Naive thymus-derived CD8-positive, alpha-beta T cell (primary cell): Measurements from ENCODE around the gene TRMT10A. TPM values are rescaled to one million over a fixed set of nuclear protein-coding genes. Genes with fewer than 3 reads are reported as not detected.
"Not testable (repeated sequence)": the region's sequence is repeated elsewhere in the genome, so short reads cannot be mapped to it uniquely, and the experiment has no call there.

Experiments used
- ATAC-seq, 2 donors: fragments of 150-1000 bp; cut with Tn5 transposase in 1 of 2; sonication (Bioruptor Pico), chemical (Tn5 transposase) in 1 of 2; 1 replicate in 1 of 2; 2 replicates in 1 of 2; pipeline ENCODE4 v1.10.0; 2021; ENCODE audit warnings: mild to moderate bottlenecking in 2 of 2, moderate library complexity in 2 of 2
- POLR2A ChIA-PET: fragments of 350-600 bp; sonication (Branson Sonifier 250); formaldehyde crosslinking; loops from one replicate; lab custom pipeline; 2021; ENCODE audit warnings: antibody characterized with exemption; lab: Charles Lee
- DNase-seq, 10 donors: peaks; one replicate each; pipeline versions ENCODE4 v3.0.0 to v3.0.0-alpha.2; 2020 to 2022
- H3K27ac Mint-ChIP-seq, 10 donors: one replicate each; pipeline ENCODE4 v1.8.0; 2020 to 2022; ENCODE audit warnings: mild to moderate bottlenecking in 10 of 10, mixed read lengths in 10 of 10, moderate library complexity in 4 of 10, inconsistent platforms in 1 of 10
- H3K27me3 Mint-ChIP-seq, 5 donors: one replicate each; pipeline ENCODE4 v1.8.0; 2021 to 2022; ENCODE audit warnings: mixed read lengths in 5 of 5
- H3K36me3 Mint-ChIP-seq, 3 donors: one replicate each; pipeline ENCODE4 v1.8.0; 2020 to 2022; ENCODE audit warnings: mixed read lengths in 3 of 3, mild to moderate bottlenecking in 2 of 3, inconsistent platforms in 1 of 3
- H3K4me1 Mint-ChIP-seq, 4 donors: one replicate each; pipeline ENCODE4 v1.8.0; 2021 to 2022; ENCODE audit warnings: mixed read lengths in 4 of 4
- H3K4me3 Mint-ChIP-seq, 10 donors: one replicate each; pipeline ENCODE4 v1.8.0; 2020 to 2022; ENCODE audit warnings: mild to moderate bottlenecking in 10 of 10, mixed read lengths in 10 of 10, moderate library complexity in 6 of 10, inconsistent platforms in 1 of 10
- H3K9me3 Mint-ChIP-seq, 9 donors: one replicate each; pipeline ENCODE4 v1.8.0; 2020 to 2022; ENCODE audit warnings: mixed read lengths in 9 of 9, mild to moderate bottlenecking in 3 of 9, inconsistent platforms in 1 of 9, moderate library complexity in 1 of 9
- polyA plus RNA-seq, 3 donors: library from polyadenylated mRNA; unstranded; fragments of 300-500 nt; fragmentation: Illumina TruSeq; gene quantifications; one replicate each; pipeline ENCODE4 v1.2.3, GENCODE V29; 2021
- total RNA-seq, 8 experiments: library from RNA in 2 of 8; stranded (reverse) in 2 of 8; gene quantifications; one replicate each; pipeline ENCODE4 v1.2.3 and lab custom pipeline; 2021 to 2026

Gene TRMT10A
- total and polyA plus RNA-seq, 5 experiments from 2014 or later, result 2.5 to 8.7 (median 2.9) TPM

- POLR2A ChIA-PET, result no interaction called here
- DNase-seq, result no peak
- ATAC-seq, result no peak
- Mint-ChIP-seq H3K4me1 (no peaks in the 10 kb centered on the region), H3K9me3 (peaks cover 0 to 4% (median 0%) of the 10 kb centered on the region in 9 donors), H3K36me3 (no peaks in the 10 kb centered on the region), H3K4me3 (no peak overlapping the region), H3K27me3 (peaks cover 0 to 24% (median 9%) of the 10 kb centered on the region in 5 donors), H3K27ac (no peak overlapping the region)
These were observed 27.0 kb downstream of the TRMT10A start for GRCh38 chr4:99536848-99537247.

- Mint-ChIP-seq H3K9me3 (peaks cover 0 to 4% (median 0%) of the 10 kb centered on the region in 9 donors), H3K4me1 (no peaks in the 10 kb centered on the region), H3K27me3 (peaks cover 0 to 24% (median 10%) of the 10 kb centered on the region in 5 donors), H3K36me3 (no peaks in the 10 kb centered on the region), H3K27ac (no peak overlapping the region), H3K4me3 (no peak overlapping the region)
- POLR2A ChIA-PET, result no interaction called here
- no peak for ATAC-seq
- DNase-seq, result no peak
These were observed 27.6 kb downstream of the TRMT10A start for GRCh38 chr4:99536271-99536670.

GRCh38 chr4:99534699-99535098 lies 29.1 kb downstream of the TRMT10A start:
- H3K36me3 Mint-ChIP-seq, H3K27ac Mint-ChIP-seq, POLR2A ChIA-PET, H3K4me3 Mint-ChIP-seq, DNase-seq, H3K4me1 Mint-ChIP-seq, H3K9me3 Mint-ChIP-seq, ATAC-seq: not testable (repeated sequence)
- H3K27me3 Mint-ChIP-seq, result peaks cover 0 to 24% (median 10%) of the 10 kb centered on the region in 5 donors

- POLR2A ChIA-PET, result no interaction called here
- no peak overlapping the region for H3K4me3 Mint-ChIP-seq
- no peaks in the 10 kb centered on the region for H3K4me1 Mint-ChIP-seq
- H3K27me3 Mint-ChIP-seq, result peaks cover 0 to 16% (median 5%) of the 10 kb centered on the region in 5 donors
- H3K27ac Mint-ChIP-seq, result no peak overlapping the region
- no peak for ATAC-seq
- peaks cover 0 to 4% (median 0%) of the 10 kb centered on the region in 9 donors for H3K9me3 Mint-ChIP-seq
- no peak for DNase-seq
- no peaks in the 10 kb centered on the region for H3K36me3 Mint-ChIP-seq
These were observed 33.9 kb downstream of the TRMT10A start for GRCh38 chr4:99529956-99530355.

GRCh38 chr4:99529228-99529627 lies 34.6 kb downstream of the TRMT10A start:
- H3K4me3 Mint-ChIP-seq, result no peak overlapping the region
- peaks cover 0 to 4% (median 0%) of the 10 kb centered on the region in 9 donors for H3K9me3 Mint-ChIP-seq
- H3K27me3 Mint-ChIP-seq, result peaks cover 0 to 14% (median 5%) of the 10 kb centered on the region in 5 donors
- no peak overlapping the region for H3K27ac Mint-ChIP-seq
- ATAC-seq, result no peak
- POLR2A ChIA-PET, result no interaction called here
- no peak for DNase-seq
- H3K36me3 Mint-ChIP-seq, result no peaks in the 10 kb centered on the region
- H3K4me1 Mint-ChIP-seq, result no peaks in the 10 kb centered on the region

GRCh38 chr4:99518601-99519295 lies 45.1 kb downstream of the TRMT10A start:
- DNase-seq (no peak), ATAC-seq (no peak)
- POLR2A ChIA-PET, result no interaction called here
- Mint-ChIP-seq H3K36me3 (no peaks in the 10 kb centered on the region), H3K27ac (no peak overlapping the region), H3K9me3 (no peaks in the 10 kb centered on the region), H3K4me3 (no peak overlapping the region), H3K4me1 (no peaks in the 10 kb centered on the region), H3K27me3 (peaks cover 0 to 2% (median 0%) of the 10 kb centered on the region in 5 donors)

- Mint-ChIP-seq H3K27me3 (peaks cover 0 to 2% (median 0%) of the 10 kb centered on the region in 5 donors), H3K27ac (peak within 1 kb of the TSS in 3 of 10 donors; percentile 8 to 44 (median 16)), H3K4me1 (peaks cover 24 to 36% (median 32%) of the 10 kb centered on the region in 4 donors), H3K4me3 (no peak within 1 kb of the TSS), H3K9me3 (peaks cover 0 to 10% (median 0%) of the 10 kb centered on the region in 9 donors), H3K36me3 (no peaks in the 10 kb centered on the region)
- ATAC-seq, result no peak
- DNase-seq, result no peak
- POLR2A ChIA-PET, result no interaction called here
These were observed 53.1 kb downstream of the TRMT10A start, which contains the start of gene C4orf17 for GRCh38 chr4:99510721-99511120. Gene C4orf17, plus strand, starts transcription at chr4:99511021. Its CDS starts 2,061 bp downstream, at chr4:99513082.

GRCh38 chr4:99507762-99508161 lies 56.1 kb downstream of the TRMT10A start:
- peaks cover 0 to 10% (median 0%) of the 10 kb centered on the region in 9 donors for H3K9me3 Mint-ChIP-seq
- ATAC-seq, result peak; percentile 93 to 96
- H3K27ac Mint-ChIP-seq, result peak overlapping the region; percentile 18 to 92 (median 86)
- no peaks in the 10 kb centered on the region for H3K36me3 Mint-ChIP-seq
- H3K27me3 Mint-ChIP-seq, result no peaks in the 10 kb centered on the region
- peaks cover 35 to 52% (median 42%) of the 10 kb centered on the region in 4 donors for H3K4me1 Mint-ChIP-seq
- DNase-seq, result peak in 8 of 10 donors; percentile 4 to 65 (median 18)
- H3K4me3 Mint-ChIP-seq, result peak overlapping the region in 8 of 10 donors; percentile 19 to 72 (median 52)
- POLR2A ChIA-PET, result interaction anchor here (1.0 kb wide), 1 partner anchor 442 kb away, joined by 3 read pairs; the partner anchor contains the start of gene H2AZ1

- no peaks in the 10 kb centered on the region for H3K27me3 Mint-ChIP-seq
- H3K4me3 Mint-ChIP-seq, result peak overlapping the region in 8 of 10 donors; percentile 19 to 72 (median 56)
- ATAC-seq, result peak; percentile 15 to 26
- H3K27ac Mint-ChIP-seq, result peak overlapping the region; percentile 18 to 92 (median 86)
- POLR2A ChIA-PET, result interaction anchor here (1.0 kb wide), 1 partner anchor 443 kb away, joined by 3 read pairs; the partner anchor contains the start of gene H2AZ1
- no peak for DNase-seq
- H3K4me1 Mint-ChIP-seq, result peaks cover 35 to 52% (median 42%) of the 10 kb centered on the region in 4 donors
- peaks cover 0 to 10% (median 0%) of the 10 kb centered on the region in 9 donors for H3K9me3 Mint-ChIP-seq
- H3K36me3 Mint-ChIP-seq, result no peaks in the 10 kb centered on the region
These were observed 56.5 kb downstream of the TRMT10A start for GRCh38 chr4:99507349-99507748.

- DNase-seq (peak in 1 of 10 donors; percentile 4), ATAC-seq (no peak)
- peak overlapping the region; percentile 7 to 92 (median 86) for H3K27ac Mint-ChIP-seq
- H3K9me3 Mint-ChIP-seq, result peaks cover 0 to 10% (median 0%) of the 10 kb centered on the region in 9 donors
- peaks cover 35 to 52% (median 42%) of the 10 kb centered on the region in 4 donors for H3K4me1 Mint-ChIP-seq
- H3K27me3 Mint-ChIP-seq, result no peaks in the 10 kb centered on the region
- no peaks in the 10 kb centered on the region for H3K36me3 Mint-ChIP-seq
- H3K4me3 Mint-ChIP-seq, result peak overlapping the region in 6 of 10 donors; percentile 19 to 69 (median 54)
- POLR2A ChIA-PET, result interaction anchor here (1.0 kb wide), 1 partner anchor 443 kb away, joined by 3 read pairs; the partner anchor contains the start of gene H2AZ1
These were observed 57.1 kb downstream of the TRMT10A start for GRCh38 chr4:99506781-99507180.

GRCh38 chr4:99504804-99505502 lies 58.9 kb downstream of the TRMT10A start:
- H3K4me1 Mint-ChIP-seq, result peaks cover 35 to 51% (median 42%) of the 10 kb centered on the region in 4 donors
- H3K27me3 Mint-ChIP-seq, result no peaks in the 10 kb centered on the region
- H3K27ac Mint-ChIP-seq, result peak overlapping the region in 5 of 10 donors; percentile 17 to 85 (median 65)
- H3K9me3 Mint-ChIP-seq, result peaks cover 0 to 10% (median 0%) of the 10 kb centered on the region in 9 donors
- POLR2A ChIA-PET, result no interaction called here
- ATAC-seq (no peak), DNase-seq (no peak)
- H3K4me3 Mint-ChIP-seq, result peak overlapping the region in 3 of 10 donors; percentile 4 to 30 (median 24)
- H3K36me3 Mint-ChIP-seq, result no peaks in the 10 kb centered on the region
